Activated CD8-positive, alpha-beta memory T cell treated with anti-CD3 and anti-CD28 coated beads for 24 hours (primary cell): ENCODE data around the gene KCNH2.

ENCODE experiments used
- DNase-seq: peaks from one replicate; pipeline ENCODE4 v3.0.0-alpha.2; 2020

KCNH2 gene

GRCh38 chr7:150958062-150958552, 20.0 kb downstream of the KCNH2 start:
- no peak for DNase-seq

GRCh38 chr7:150957133-150958020, 20.7 kb downstream of the KCNH2 start:
- no peak for DNase-seq

DNA sequence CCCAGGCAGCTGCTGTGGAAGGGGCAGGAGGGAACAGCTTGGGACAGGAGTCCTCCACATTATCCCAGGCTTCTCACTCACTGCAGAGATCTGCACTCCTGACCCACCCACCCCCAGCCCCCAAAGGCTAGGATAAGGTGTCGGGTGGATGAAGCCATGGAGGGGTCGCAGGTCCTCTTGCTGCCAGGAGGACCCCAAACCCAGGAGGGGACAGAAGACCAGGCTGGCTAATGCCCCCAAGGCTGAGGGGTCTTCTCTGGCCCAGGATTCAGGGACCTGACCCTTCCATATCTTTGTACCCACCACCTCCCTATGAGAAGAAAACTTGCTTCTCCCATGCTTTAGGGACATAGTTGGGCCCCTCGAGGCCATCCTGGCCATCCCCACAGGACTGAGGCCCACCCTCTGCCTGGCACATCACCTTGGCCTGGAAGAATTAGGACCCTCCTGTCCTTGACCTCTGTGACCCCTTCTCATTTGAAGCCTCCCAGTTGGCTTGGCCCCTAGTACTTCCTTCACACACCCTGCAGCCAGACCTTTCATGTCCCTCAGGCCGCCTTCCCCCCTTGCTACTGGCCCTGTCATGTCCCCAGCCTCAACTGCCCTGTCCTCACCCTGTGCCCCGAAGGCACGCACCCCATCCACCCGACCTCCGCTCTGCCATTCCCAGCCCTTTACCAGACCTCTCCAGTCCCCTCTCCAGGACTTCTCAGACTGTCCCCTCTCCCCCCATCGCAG, 21.6 kb downstream of the KCNH2 start:
- no peak for DNase-seq

DNA sequence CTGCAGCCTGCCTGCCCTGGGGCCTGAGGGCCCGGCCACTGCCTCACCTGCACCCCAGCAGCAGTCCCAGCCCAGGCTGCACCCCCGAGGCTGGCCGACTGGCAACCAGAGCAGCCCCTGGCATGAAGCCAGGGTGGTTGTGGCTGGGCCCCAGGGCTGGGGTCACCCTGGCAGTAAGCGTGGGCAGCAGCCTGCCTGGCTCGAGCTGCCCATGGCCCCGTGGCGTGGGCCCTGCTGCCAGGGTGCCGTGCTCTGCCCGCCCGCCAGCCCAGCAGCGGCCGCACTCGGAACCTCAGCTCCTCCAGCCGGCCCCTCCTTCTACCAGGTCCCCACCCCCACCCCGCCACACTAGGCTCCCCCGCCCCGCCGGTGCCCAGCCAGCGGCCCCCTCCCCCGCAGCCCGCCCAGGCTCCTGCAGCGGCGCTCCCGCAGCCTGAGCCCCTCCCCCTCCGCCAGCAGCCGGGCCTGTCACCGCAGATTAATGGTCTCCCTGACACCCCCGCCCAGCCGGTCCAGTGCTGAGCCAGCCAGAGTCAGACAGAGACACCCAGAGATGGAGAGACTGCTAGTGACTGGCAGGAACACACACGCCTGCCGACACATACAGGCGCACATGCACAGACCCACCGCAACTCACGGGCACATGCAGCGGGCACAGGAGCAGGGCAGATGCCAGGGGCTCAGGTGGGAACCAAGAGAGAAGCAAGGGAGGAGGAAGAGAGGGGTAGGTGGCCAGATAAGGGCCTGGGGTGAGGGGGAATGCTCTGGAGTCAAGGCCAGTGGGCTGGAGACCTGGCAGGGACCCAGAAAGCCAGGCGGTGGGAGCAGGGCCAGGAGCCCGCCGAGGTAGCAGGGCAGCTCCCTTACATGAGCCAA, 22.4 kb downstream of the KCNH2 start:
- DNase-seq = no peak

DNA sequence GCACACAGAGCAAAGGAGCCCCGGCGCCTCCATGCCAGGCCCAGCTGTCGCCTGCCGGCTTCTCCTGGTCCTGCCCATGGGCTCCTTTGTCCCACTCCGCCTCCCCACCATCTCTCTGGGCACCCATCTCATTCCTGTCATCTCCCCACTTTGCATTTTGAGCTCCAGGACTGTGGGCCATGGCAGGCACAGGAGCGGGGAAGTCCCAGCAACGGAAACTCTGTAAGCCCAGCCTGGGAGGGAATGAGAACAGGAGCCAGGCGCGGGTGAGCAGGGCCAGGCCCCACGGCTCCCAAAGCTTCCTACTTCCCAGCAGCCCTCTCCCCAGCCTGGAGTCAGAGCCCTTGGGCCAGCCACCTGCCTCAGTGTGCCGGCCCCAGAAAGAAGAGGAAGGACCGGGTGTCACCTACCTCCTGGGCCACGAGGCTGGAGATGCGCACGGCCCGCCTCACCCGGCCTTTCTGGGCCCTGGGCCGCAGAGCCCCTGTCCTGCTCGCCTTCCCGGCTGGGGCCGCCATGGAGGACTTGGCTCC, 23.1 kb downstream of the KCNH2 start:
- DNase-seq = no peak

- no peak for DNase-seq
Measured at GRCh38 chr7:150954201-150954985, 23.7 kb downstream of the KCNH2 start.

DNA sequence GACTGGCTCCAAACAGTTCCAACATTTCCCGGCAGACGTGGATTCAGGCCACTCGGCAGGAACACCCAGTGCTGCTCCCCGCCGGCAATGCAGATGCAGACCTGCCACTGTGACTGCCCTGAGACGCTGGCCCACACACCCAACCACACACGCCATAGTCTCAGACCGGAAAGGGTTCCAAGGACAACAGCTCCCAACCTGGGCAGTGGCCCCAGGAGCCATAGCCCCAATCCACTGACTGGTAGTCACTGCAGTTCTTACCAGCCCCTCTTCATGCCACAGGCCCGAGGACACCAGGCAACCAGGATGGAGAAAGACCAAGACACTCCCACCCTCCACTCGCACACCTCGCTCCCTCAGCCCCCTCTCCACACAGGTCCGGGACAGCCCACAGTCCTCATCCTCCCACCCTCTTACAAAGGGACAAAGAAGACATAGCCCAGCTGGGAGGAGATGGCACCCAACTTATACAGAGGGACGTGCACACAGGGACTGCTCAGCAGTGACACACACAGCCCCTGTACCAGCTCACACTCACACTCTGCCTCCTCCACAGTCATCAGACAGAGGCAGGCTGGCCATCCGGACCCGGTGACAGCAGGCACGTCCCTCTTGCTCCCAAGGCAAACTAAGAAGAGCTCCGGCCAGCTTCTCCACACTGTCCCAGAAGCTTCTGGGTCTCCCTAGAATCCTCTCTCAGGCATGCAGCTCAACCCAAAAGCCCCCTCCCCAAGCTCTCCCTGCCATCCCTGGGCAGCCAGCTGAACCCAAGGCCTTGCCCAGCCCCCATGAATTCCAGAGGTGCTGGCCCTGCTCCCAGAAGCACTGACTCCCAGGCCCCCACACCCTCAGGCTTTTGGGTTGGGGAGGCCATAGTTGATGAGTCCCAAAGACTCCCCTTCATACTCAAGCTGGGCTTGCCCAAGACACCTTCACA, 24.8 kb downstream of the KCNH2 start:
- DNase-seq = no peak

GRCh38 chr7:150952331-150953050, 25.6 kb downstream of the KCNH2 start:
- DNase-seq = no peak

DNA sequence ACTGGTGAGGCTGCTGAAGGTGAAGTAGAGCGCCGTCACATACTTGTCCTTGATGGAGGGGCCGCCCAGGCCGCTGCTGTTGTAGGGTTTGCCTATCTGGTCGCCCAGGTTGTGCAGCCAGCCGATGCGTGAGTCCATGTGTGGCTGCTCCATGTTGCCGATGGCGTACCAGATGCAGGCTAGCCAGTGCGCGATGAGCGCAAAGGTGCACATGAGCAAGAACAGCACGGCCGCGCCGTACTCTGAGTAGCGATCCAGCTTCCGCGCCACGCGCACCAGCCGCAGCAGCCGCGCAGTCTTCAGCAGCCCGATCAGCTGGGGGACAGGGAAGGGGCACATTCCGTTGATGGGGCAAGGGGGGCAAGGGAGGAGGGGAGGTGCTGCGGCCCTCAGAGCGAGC, 26.6 kb downstream of the KCNH2 start:
- DNase-seq = no peak

- DNase-seq = no peak
Measured at GRCh38 chr7:150951181-150951520, 27.0 kb downstream of the KCNH2 start.

DNA sequence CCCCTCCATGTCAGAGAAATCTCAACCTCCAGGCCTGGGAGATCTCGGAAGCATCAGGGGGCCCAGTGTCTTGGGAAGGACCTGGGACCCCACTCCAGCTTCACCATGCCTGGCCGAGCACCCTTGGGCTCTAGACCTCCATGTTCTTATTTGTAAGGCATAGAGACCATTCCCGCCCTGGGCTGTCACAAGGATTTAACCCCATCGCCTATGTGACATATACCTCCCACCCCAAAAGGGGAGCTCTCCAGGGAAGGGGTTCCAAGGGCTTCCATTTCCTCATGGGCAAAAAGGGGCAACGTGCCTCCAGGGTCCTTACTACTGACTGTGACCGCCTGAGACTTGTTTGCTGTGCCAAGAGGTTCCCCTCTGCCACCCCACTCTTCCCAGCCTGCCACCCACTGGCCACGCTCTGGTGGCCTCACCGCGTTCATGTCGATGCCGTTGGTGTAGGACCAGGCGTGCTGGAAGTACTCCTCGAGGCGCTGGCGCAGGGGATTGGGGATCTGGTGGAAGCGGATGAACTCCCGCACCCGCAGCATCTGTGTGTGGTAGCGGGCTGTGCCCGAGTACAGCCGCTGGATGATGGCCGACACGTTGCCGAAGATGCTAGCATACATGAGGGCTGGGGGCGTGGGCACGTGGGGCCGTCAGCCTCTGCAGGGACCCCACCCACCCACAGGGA, 27.5 kb downstream of the KCNH2 start:
- no peak for DNase-seq

- DNase-seq = no peak
Measured at GRCh38 chr7:150949971-150950491, 28.1 kb downstream of the KCNH2 start.

DNA sequence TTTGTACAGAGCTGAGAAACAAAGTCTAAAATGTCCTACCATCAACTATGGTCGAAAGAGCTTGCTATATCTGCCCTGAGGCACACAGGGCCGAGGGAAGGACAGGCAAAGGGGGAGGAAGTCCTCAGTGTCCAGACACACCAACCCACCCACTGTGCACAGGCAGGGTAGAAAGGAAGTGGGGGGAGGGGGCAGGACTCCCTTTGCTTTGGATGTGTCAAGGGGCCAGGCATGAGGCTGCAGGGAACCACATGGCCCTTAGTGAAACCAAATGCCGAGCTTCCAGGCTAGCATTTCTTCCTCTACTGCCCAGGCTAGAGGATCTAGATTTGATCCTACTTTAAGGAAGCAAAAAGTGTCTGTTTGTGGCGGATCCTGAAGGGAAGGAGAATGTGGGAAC, 28.6 kb downstream of the KCNH2 start:
- no peak for DNase-seq

- DNase-seq = no peak
Measured at GRCh38 chr7:150948791-150949251, 29.3 kb downstream of the KCNH2 start.

DNA sequence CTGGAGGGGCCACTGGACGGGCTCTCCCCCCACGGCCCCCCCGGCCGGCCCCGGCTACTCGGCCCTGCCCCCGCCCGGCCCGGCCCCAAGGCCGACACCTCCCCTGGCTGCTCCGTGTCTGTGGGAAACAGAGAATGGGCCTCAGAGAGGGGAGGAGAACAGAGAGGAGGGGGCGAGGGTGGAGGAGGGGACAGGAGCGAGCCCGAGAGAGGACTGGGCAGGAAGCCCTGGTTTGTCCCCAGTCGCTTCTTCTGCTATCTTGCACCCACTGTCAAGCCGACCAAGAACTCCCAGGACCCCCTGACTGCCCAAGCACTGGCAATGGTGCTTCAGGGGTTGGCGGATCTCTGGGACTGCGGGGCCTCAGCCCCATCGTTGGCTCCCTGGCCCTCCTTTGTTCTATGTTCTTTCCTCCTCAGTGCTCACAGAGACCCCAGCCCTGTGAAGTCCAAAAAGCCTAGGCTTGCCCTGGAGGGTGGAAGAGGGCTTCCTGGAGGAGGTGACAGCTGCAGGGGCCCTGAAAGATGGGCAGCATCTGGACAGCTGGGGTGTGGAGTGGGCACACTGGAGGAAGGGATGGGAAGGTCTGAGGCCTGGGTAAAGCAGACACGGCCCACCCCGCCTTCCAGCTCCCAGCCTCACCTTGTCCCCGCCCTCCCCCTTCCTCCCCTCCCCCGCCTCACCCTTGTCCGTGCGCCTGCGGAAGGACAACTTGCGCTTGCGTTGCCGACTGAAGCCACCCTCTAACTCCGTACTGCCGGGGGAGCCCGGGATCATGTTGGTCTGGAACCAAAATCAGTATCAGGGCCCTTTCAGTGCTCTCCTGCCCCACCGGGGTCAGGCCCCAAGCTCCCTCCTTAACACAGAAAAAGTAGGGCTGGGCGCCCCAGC, 30.1 kb downstream of the KCNH2 start:
- DNase-seq = no peak

- no peak for DNase-seq
Measured at GRCh38 chr7:150947241-150947745, 30.8 kb downstream of the KCNH2 start.

- no peak for DNase-seq
Measured at GRCh38 chr7:150946421-150947240, 31.5 kb downstream of the KCNH2 start.
